HUES48 (cell line): Measurements from ENCODE around the gene THSD8.

Experiments
- H3K27ac ChIP-seq: one replicate; pipeline ENCODE4 v1.7.0; 2013; ENCODE audit warnings: low read depth, low read length, inconsistent platforms
- H3K27me3 ChIP-seq: 2 replicates; pipeline ENCODE4 v1.6.1; 2013; ENCODE audit warnings: mild to moderate bottlenecking, low read length; ENCODE audit not compliant: control insufficient read depth, insufficient read depth
- H3K36me3 ChIP-seq: 2 replicates; pipeline ENCODE4 v1.6.1; 2013; ENCODE audit warnings: low read length; ENCODE audit not compliant: control insufficient read depth, insufficient read depth
- H3K4me1 ChIP-seq: 2 replicates; pipeline ENCODE4 v1.6.1; 2013; ENCODE audit warnings: mild to moderate bottlenecking, low read length; ENCODE audit not compliant: control insufficient read depth, insufficient read depth
- H3K4me3 ChIP-seq: 2 replicates; pipeline ENCODE4 v1.5.1; 2013; ENCODE audit warnings: mild to moderate bottlenecking, low read depth, low read length
- H3K9ac ChIP-seq: 2 replicates; pipeline ENCODE4 v1.6.1; 2013; ENCODE audit warnings: mild to moderate bottlenecking, low read depth, low read length, moderate library complexity
- H3K9me3 ChIP-seq: 2 replicates; pipeline ENCODE4 v1.6.1; 2013; ENCODE audit warnings: low read length; ENCODE audit not compliant: control insufficient read depth, insufficient read depth

Gene THSD8

DNA sequence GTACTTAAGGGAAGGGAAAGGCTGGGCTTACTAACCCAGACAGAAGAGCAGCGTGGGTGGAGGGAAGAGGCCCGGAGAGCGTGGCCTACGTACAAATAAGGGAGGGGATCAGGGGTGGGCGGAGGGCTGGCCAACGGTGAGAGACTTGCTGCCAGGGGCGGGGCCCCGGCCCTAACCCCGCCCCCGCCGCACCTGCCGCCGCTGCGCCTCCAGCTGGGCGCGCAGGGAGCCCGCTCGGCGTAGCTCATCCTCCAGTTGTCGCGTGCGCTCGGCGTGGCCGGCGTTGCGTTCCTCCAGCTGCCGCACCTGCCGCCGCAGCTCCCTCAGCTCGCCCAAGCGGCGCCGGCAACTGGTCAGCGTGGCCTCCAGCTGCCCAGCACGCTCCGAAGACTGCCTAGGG, 32.2 kb upstream of the THSD8 start:
- peak overlapping the region; percentile 23; the same call in 1 of the 2 replicates for H3K4me3 ChIP-seq
- peaks cover 10% of the 10 kb centered on the region; the same call in 1 of the 2 replicates for H3K4me1 ChIP-seq
- H3K27ac ChIP-seq = no peak overlapping the region
- H3K27me3 ChIP-seq = no peaks in the 10 kb centered on the region
- no peaks in the 10 kb centered on the region for H3K9me3 ChIP-seq
- H3K36me3 ChIP-seq = peaks cover 42% of the 10 kb centered on the region
- H3K9ac ChIP-seq = no peak overlapping the region

GRCh38 chr19:12770922-12771321, 30.9 kb upstream of the THSD8 start:
- Histone ChIP-seq H3K9me3 (no peaks in the 10 kb centered on the region), H3K4me3 (no peak overlapping the region), H3K27me3 (no peaks in the 10 kb centered on the region), H3K9ac (no peak overlapping the region), H3K36me3 (peaks cover 33% of the 10 kb centered on the region), H3K27ac (no peak overlapping the region), H3K4me1 (peaks cover 12% of the 10 kb centered on the region; the same call in 1 of the 2 replicates)

DNA sequence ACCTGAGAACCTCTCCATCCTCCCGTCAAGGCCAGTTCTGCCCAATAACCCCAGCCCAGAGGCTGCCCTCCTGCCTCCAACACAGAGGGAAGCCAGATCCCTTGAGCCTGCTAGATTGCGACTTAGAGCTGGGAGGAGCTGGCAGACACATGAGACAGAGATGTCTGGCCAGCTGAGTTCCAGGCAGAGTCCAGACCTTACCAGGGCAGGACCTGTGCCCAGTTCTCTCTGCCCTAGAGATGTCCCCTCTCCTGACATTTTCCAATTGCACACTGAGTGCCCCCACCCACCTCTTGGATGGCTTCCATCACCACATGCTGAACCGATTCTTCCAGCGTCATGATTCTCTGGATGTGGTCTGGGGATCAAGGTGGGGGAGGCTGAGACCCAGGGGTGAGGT, 29.5 kb upstream of the THSD8 start:
- H3K9ac ChIP-seq = no peak overlapping the region
- H3K4me3 ChIP-seq = no peak overlapping the region
- H3K9me3 ChIP-seq = no peaks in the 10 kb centered on the region
- H3K4me1 ChIP-seq = peaks cover 13% of the 10 kb centered on the region; the same call in 1 of the 2 replicates
- H3K36me3 ChIP-seq = peaks cover 28% of the 10 kb centered on the region
- H3K27me3 ChIP-seq = no peaks in the 10 kb centered on the region
- H3K27ac ChIP-seq = no peak overlapping the region

GRCh38 chr19:12773571-12773970, 28.3 kb upstream of the THSD8 start:
- Histone ChIP-seq H3K9ac (no peak overlapping the region), H3K4me1 (peaks cover 19% of the 10 kb centered on the region), H3K4me3 (no peak overlapping the region), H3K36me3 (peaks cover 17% of the 10 kb centered on the region; the same call in 1 of the 2 replicates), H3K27me3 (no peaks in the 10 kb centered on the region), H3K27ac (no peak overlapping the region), H3K9me3 (no peaks in the 10 kb centered on the region)

DNA sequence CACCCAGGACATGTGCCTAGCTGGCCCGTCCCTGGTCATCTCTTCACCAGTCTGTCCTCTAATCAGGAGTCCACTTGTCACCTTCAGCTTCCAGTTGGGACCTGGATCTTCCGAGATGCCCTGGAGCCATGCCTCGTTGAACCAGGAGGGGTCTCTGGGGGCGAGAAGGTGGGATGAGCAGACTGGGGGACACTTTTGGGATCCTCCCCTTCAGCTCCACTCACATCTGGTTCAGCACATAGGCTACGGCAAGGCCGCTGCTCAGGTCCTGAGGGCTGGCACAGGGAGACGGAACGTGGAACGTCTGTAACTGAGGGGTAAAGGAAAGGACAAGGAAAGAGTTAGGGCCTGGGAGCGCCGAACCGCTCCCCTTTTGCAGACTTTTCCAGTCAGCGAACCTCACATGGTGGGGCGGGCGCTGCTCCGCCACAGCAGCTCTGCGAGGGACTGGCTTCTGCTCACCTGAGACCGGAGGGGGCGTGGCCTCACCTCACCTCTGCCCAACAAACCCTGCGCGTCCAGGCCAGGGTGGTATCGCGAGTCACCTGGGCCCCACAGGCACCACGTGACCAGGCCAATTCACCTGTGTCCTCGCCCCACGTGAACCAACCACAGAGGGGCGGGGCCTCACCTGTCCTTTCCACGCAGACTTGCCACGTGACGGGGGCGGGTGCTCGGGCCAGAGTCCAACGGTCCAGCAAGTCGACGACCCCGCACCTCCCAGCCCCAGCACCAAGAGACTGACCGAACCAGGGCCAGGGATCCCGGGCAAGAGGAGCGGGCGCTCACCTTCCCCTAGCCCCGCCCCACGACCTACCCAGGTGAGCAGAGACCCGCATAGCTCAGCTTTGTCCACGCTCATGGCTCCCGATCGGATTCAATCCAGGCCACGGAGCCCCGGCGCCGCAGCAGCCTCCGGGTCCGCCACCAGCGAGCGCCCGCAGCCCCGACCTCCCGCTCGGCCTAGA, 27.0 kb upstream of the THSD8 start, which contains the start of gene HOOK2:
TSS of gene HOOK2 (minus strand) at position 965 of the 968 bp plus-strand sequence. CDS start at position 862, 103 bp downstream.
- Histone ChIP-seq H3K4me3 (peak within 1 kb of the TSS; percentile 92), H3K9me3 (no peaks in the 10 kb centered on the region), H3K36me3 (peaks cover 14% of the 10 kb centered on the region; the same call in 1 of the 2 replicates), H3K9ac (peak within 1 kb of the TSS; percentile 80), H3K27me3 (no peaks in the 10 kb centered on the region), H3K27ac (peak within 1 kb of the TSS; percentile 71), H3K4me1 (peaks cover 26% of the 10 kb centered on the region)

DNA sequence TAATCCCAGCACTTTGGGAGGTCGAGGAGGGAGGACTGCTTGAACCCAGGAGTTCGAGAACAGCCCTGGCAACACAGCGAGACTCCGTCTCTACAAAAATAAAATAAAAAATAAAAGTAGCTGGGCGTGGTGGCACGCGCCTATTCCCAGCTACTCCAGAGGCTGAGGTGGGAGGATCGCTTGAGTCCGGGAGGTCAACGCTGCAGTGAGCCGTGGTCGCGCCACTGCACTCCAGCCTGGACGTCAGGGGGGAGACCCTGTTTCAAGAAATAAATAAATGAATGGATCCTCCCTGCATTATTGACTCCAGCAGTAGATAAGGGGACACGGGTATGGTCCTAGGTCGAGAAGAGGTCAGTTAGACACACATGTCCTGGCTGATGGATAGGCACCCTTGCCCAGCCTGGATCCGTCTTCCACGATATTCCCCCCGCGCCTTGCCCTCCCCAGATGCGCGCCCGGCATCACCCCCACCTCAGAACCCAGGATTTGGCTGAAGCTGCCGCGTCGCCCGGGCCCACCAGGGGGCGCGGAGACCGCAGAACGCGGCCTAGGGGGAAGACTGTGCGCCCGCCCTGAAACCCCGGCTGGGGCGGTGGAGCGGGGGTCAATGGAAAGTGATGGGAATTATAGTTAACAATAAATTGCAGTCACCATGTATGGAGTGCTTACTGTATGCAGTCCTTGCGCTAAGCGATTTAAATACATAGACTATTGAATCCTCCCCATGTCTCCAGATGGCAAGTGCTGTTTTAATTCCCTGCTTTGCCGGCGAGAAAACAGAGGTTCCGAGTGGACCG, 24.5 kb upstream of the THSD8 start:
- Histone ChIP-seq H3K27ac (no peak overlapping the region), H3K9me3 (no peaks in the 10 kb centered on the region), H3K4me1 (peaks cover 22% of the 10 kb centered on the region), H3K4me3 (peak overlapping the region; percentile 65), H3K9ac (no peak overlapping the region), H3K27me3 (no peaks in the 10 kb centered on the region), H3K36me3 (peaks cover 5% of the 10 kb centered on the region; the same call in 1 of the 2 replicates)

DNA sequence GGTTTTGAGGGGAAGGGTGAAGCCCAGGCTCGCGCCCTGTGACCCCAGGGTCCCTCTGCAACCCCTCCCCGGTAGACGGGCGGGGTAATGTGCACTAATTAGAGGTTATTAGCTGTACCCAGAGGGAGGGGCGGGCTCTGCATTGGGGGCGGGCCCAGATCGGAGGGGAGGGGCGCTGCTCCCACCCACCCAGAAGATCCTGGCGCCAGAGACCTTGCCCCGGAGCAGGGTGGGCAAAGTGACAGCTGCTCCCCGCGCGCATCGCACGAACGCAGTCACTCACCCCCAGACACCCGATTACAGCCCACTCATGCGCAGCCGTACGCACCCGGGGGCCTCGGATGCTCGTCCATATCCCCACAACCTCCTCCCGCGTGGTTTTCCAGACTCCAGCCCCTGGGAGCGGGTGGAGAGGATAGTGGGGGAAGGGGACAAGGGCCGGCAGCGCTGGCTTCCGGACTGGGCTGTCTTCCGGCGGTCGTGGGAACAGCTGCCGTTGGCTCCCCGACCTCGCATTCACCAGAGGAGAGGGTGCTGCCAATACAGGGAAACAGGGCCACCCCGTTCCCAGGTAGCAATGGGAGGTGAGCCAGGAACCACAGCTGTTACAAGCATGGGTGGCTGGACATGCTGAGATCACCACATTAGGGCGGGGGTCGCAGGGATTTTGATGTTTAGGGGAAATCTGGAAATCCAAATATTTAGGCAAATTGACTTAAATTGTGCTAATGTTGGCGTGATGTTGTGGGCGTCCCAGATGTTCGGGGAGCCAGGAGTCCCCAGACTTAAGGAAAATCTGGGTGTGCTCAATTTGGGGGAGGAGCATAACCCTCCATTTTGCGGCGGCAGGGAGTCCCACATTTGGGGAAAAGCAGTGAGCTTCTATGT, 23.6 kb upstream of the THSD8 start:
- Histone ChIP-seq H3K36me3 (peaks cover 5% of the 10 kb centered on the region; the same call in 1 of the 2 replicates), H3K4me3 (peak overlapping the region; percentile 65), H3K4me1 (peaks cover 22% of the 10 kb centered on the region), H3K9me3 (no peaks in the 10 kb centered on the region), H3K9ac (no peak overlapping the region), H3K27ac (peak overlapping the region; percentile 71), H3K27me3 (no peaks in the 10 kb centered on the region)

DNA sequence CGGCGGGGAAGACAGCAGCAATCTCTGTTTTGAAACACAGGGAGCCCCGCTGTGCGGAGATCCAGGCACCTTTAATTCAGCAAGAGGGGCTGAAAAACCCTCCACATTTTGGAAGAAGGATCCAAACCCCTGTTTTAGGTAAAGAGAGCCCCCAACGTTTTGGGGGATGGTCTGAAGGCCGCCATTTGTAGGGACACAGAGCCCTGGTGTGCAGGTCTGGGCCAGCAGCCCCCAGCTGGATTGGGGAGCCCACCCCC, 23.0 kb upstream of the THSD8 start:
- peaks cover 27% of the 10 kb centered on the region for H3K4me1 ChIP-seq
- H3K36me3 ChIP-seq = peaks cover 5% of the 10 kb centered on the region; the same call in 1 of the 2 replicates
- H3K9ac ChIP-seq = no peak overlapping the region
- no peaks in the 10 kb centered on the region for H3K27me3 ChIP-seq
- peak overlapping the region; percentile 71 for H3K27ac ChIP-seq
- H3K9me3 ChIP-seq = no peaks in the 10 kb centered on the region
- H3K4me3 ChIP-seq = peak overlapping the region; percentile 65; the same call in 1 of the 2 replicates

DNA sequence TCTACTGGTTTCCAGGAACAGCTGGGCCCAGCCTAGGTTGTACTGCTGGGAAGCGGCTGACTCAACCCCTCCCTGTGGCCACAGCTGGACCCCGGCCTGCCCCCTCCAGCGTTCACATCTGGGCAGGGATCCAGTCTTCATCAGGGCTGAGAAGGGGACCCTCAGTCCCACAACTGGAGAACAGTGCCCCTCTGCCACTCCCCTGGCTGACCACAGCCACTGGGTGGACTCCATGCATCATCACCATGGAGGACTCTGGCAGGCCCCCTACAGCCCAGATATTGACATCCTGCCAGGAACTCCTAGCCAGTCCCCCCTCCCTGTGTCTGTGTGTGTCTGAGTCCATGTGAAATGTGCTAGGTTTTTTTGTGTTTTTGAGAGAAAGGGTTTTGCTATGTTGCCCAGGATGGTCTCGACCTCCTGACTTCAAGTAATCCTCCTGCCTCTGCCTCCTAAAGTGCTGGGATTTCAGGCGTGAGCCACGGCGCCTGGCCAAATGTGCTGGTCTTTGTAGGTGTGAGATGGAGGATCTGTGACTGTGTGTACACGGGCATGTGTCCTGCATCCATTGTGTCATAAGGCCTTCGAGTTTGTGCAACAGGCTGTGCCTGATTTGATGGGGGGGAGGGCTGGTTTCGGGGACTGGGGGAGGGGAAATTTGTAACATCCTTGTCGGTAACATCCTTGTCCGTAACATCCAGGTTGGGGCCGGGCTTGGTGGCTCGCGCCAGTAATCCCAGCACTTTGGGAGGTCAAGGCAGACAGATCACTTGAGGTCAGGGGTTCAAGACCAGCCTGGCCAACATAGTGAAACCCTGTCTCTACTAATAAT, 22.5 kb upstream of the THSD8 start:
- no peaks in the 10 kb centered on the region for H3K9me3 ChIP-seq
- no peak overlapping the region for H3K9ac ChIP-seq
- peak overlapping the region; percentile 71 for H3K27ac ChIP-seq
- peaks cover 1% of the 10 kb centered on the region; the same call in 1 of the 2 replicates for H3K36me3 ChIP-seq
- no peaks in the 10 kb centered on the region for H3K27me3 ChIP-seq
- H3K4me1 ChIP-seq = peaks cover 26% of the 10 kb centered on the region
- H3K4me3 ChIP-seq = peak overlapping the region; percentile 65; the same call in 1 of the 2 replicates

GRCh38 chr19:12782174-12782423, 19.8 kb upstream of the THSD8 start:
- no peaks in the 10 kb centered on the region for H3K9me3 ChIP-seq
- H3K4me1 ChIP-seq = peaks cover 21% of the 10 kb centered on the region
- peak overlapping the region; percentile 64 for H3K27ac ChIP-seq
- H3K27me3 ChIP-seq = no peaks in the 10 kb centered on the region
- no peaks in the 10 kb centered on the region for H3K36me3 ChIP-seq
- H3K9ac ChIP-seq = 0 out of 2 replicates have a peak overlapping the region, but pooled peaks have one; percentile 7
- peak overlapping the region; percentile 63; the same call in 1 of the 2 replicates for H3K4me3 ChIP-seq
